K562 (cell line): Measurements from ENCODE around the gene CLSTN2. TPM values are rescaled to one million over a fixed set of nuclear protein-coding genes. Genes with fewer than 3 reads are reported as not detected.

Source experiments
- ATAC-seq: fragments of 200-7000 bp; cut with Tn5 transposase; 3 replicates; pipeline ENCODE4 v1.9.1; 2020; ENCODE audit warnings: moderate library complexity
- BruUV-seq: library from RNA; stranded (reverse); fragments of 400-500 nt; replicated peaks from 2 replicates; lab custom pipeline; 2021; lab: Mats Ljungman, UMichigan
- CTCF ChIA-PET: fragments of 300-600 bp; formaldehyde crosslinking; extraction: SDS; loops from one replicate; lab custom pipeline; 2021; ENCODE audit warnings: low intra/inter-chr PET ratio; lab: Yijun Ruan, JAX
- POLR2A ChIA-PET: fragments of 300-600, 350-650 bp; sonication (Branson Sonifier 250); formaldehyde crosslinking; extraction: SDS; loops from one replicate; lab custom pipeline; 2021; ENCODE audit warnings: antibody characterized with exemption, inconsistent platforms; lab: Yijun Ruan, JAX
- DNase-seq, 4 experiments: peaks; one replicate each; pipeline versions ENCODE4 v3.0.0 to v3.0.0-alpha.2; 2011 to 2018; ENCODE audit warnings: low spot score in 3 of 4, mixed read lengths in 3 of 4; ENCODE audit errors: extremely low read depth in 1 of 4
- FAIRE-seq: peaks from 2 replicates; lab custom pipeline; 2011; peaks lifted over from hg19 to GRCh38; lab: Jason Lieb, UNC
- H2AFZ ChIP-seq: 2 replicates; pipeline ENCODE4 v1.6.0; 2011; ENCODE audit warnings: low read depth, low read length, control low read depth, inconsistent platforms
- H3K27ac ChIP-seq: fragments of 200-600 bp; 3 replicates; pipeline ENCODE4 v1.8.0; 2011; ENCODE audit warnings: low read depth, mild to moderate bottlenecking, control low read depth, inconsistent platforms, low read length, moderate library complexity, mixed read lengths; ENCODE audit errors: extremely low read depth
- H3K27me3 ChIP-seq, 2 experiments: fragments of 300-600 bp in 1 of 2; 2 replicates in 1 of 2; 3 replicates in 1 of 2; pipeline versions ENCODE4 v1.6.0 to v1.8.0; 2011; ENCODE audit warnings: inconsistent platforms in 2 of 2, low read length in 2 of 2, mild to moderate bottlenecking in 1 of 2, mixed read lengths in 1 of 2, moderate library complexity in 1 of 2; ENCODE audit not compliant: control insufficient read depth in 2 of 2, insufficient read depth in 2 of 2
- H3K36me3 ChIP-seq: fragments of 300-600 bp; 3 replicates; pipeline ENCODE4 v1.8.0; 2011; ENCODE audit warnings: mild to moderate bottlenecking, low read length, inconsistent platforms; ENCODE audit not compliant: control insufficient read depth, insufficient read depth
- H3K4me1 ChIP-seq, 2 experiments: fragments of 200-600 bp in 1 of 2; replicated peaks in 1 of 2; 2 replicates in 1 of 2; 3 replicates in 1 of 2; pipeline versions ENCODE4 v1.5.1 to v1.8.0; 2011; ENCODE audit warnings: inconsistent platforms in 2 of 2, low read length in 2 of 2, mild to moderate bottlenecking in 1 of 2, mixed read lengths in 1 of 2, moderate library complexity in 1 of 2; ENCODE audit not compliant: control insufficient read depth in 2 of 2, insufficient read depth in 2 of 2
- H3K4me2 ChIP-seq: 2 replicates; pipeline ENCODE4 v1.6.1; 2011; ENCODE audit warnings: low read length, control low read depth, inconsistent platforms, mixed read lengths; ENCODE audit not compliant: insufficient read depth
- H3K4me3 ChIP-seq: fragments of 200-600 bp; sonication (generic), shearing (Covaris generic); 2 replicates; pipeline ENCODE4 v1.5.1; 2016; ENCODE audit warnings: control low read depth, inconsistent platforms
- H3K79me2 ChIP-seq: fragments of 200-600 bp; 3 replicates; pipeline ENCODE4 v1.8.0; 2011; ENCODE audit warnings: low read length, inconsistent platforms; ENCODE audit not compliant: control insufficient read depth, insufficient read depth
- H3K9ac ChIP-seq, 2 experiments: 2 replicates each; pipeline versions ENCODE4 v1.6.0 to v1.6.1; 2011; ENCODE audit warnings: low read depth in 2 of 2, low read length in 2 of 2, control low read depth in 1 of 2, inconsistent platforms in 1 of 2, mild to moderate bottlenecking in 1 of 2, mixed read lengths in 1 of 2; ENCODE audit not compliant: insufficient read depth in 1 of 2
- H3K9me1 ChIP-seq: one replicate; pipeline ENCODE4 v1.6.0; 2011; ENCODE audit warnings: inconsistent platforms, mild to moderate bottlenecking, low read length, moderate library complexity; ENCODE audit not compliant: control insufficient read depth, insufficient read depth
- H3K9me3 ChIP-seq: replicated peaks from 2 replicates; pipeline ENCODE4 v1.5.1; 2011; ENCODE audit warnings: low read depth, low read length, inconsistent platforms; ENCODE audit not compliant: control insufficient read depth, insufficient read depth
- H4K20me1 ChIP-seq: replicated peaks from 2 replicates; pipeline ENCODE4 v1.6.1; 2011; ENCODE audit warnings: low read length, inconsistent platforms, mixed read lengths; ENCODE audit not compliant: control insufficient read depth, insufficient read depth
- CBFB ChIP-seq: sonication (generic); formaldehyde crosslinking; IDR thresholded peaks from 2 replicates; pipeline ENCODE4 v1.4.0; 2020; ENCODE audit warnings: mild to moderate bottlenecking, missing genetic modification reagents
- GTF2B ChIP-seq: IDR thresholded peaks from 2 replicates; pipeline ENCODE4 v1.6.1; 2011; ENCODE audit not compliant: insufficient read length; ENCODE audit errors: extremely low read depth
- HMBOX1 ChIP-seq: sonication (generic); IDR thresholded peaks from 2 replicates; pipeline ENCODE4 v1.6.1; 2016
- JUNB ChIP-seq: fragments of 450-650 bp; formaldehyde crosslinking; conservative IDR thresholded peaks from 2 replicates; pipeline ENCODE4 v1.4.0; 2020; ENCODE audit warnings: mild to moderate bottlenecking
- PKNOX1 ChIP-seq: fragments of 450-650 bp; IDR thresholded peaks from 2 replicates; pipeline ENCODE4 v1.6.1; 2016
- POLR2H ChIP-seq: IDR thresholded peaks from 2 replicates; pipeline ENCODE4 v1.6.1; 2016; ENCODE audit warnings: missing genetic modification characterization, low read depth, mild to moderate bottlenecking, control low read depth, missing compliant biosample characterization, moderate library complexity
- SIX5 ChIP-seq, 2 experiments: IDR thresholded peaks; 2 replicates each; pipeline ENCODE4 v1.6.1; 2011; ENCODE audit warnings: low read length in 2 of 2, borderline replicate concordance in 1 of 2, low read depth in 1 of 2, mild to moderate bottlenecking in 1 of 2, moderate library complexity in 1 of 2; ENCODE audit not compliant: insufficient read depth in 1 of 2
- TCF7 ChIP-seq: sonication (generic); IDR thresholded peaks from 2 replicates; pipeline ENCODE4 v1.6.1; 2016; ENCODE audit warnings: antibody characterized with exemption, borderline replicate concordance
- THRAP3 ChIP-seq: fragments of 450-650 bp; IDR thresholded peaks from 2 replicates; pipeline ENCODE4 v1.6.1; 2016; ENCODE audit warnings: mild to moderate bottlenecking, inconsistent platforms, borderline replicate concordance
- ZNF121 ChIP-seq: sonication (generic); formaldehyde crosslinking; conservative IDR thresholded peaks from 2 replicates; pipeline ENCODE4 v1.8.0; 2022; ENCODE audit warnings: missing genetic modification reagents
- ZNF263 ChIP-seq: sonication (generic); formaldehyde crosslinking; IDR thresholded peaks from 2 replicates; pipeline ENCODE4 v1.8.0; 2022; ENCODE audit warnings: mild to moderate bottlenecking, missing genetic modification reagents, borderline replicate concordance
- ZNF347 ChIP-seq: fragments of 450-650 bp; formaldehyde crosslinking; IDR thresholded peaks from 2 replicates; pipeline ENCODE4 v1.4.0; 2020; ENCODE audit warnings: low read depth, mild to moderate bottlenecking, moderate library complexity
- ZNF589 ChIP-seq: fragments of 200-800 bp; sonication (Bioruptor generic); IDR thresholded peaks from 2 replicates; pipeline ENCODE4 v1.6.1; 2016; ENCODE audit warnings: low read depth, missing genetic modification characterization, missing compliant biosample characterization
- ZNF79 ChIP-seq: fragments of 250-450 bp; sonication (Bioruptor Pico); IDR thresholded peaks from 2 replicates; pipeline ENCODE4 v1.4.0; 2020; ENCODE audit warnings: low read depth, mild to moderate bottlenecking, moderate library complexity
- WGBS: fragments of 100-300 bp; shearing (Covaris generic); methylation state at CpG from one replicate; pipeline ENCODE4 v1.1.6; 2016; ENCODE audit warnings: low coverage, mixed read lengths; ENCODE audit not compliant: insufficient coverage; ENCODE audit errors: missing lambda C conversion rate; 5-methylcytosine and 5-hydroxymethylcytosine counted together
- in situ Hi-C: fragments of 300-500 bp; cut with MboI; formaldehyde crosslinking; loops from 4 replicates; pipeline ENCODE4 v1.15.0; 2018; ENCODE audit warnings: inconsistent platforms, mixed read lengths
- intact Hi-C: fragments of 100-400 bp; cut with micrococcal nuclease; formaldehyde crosslinking; loops from 2 replicates; pipeline ENCODE4 v1.14.2; 2022
- polyA plus RNA-seq, 8 experiments: library from polyadenylated mRNA; depleted of rRNA in 4 of 8; stranded (reverse) in 5 of 8; unstranded in 3 of 8; fragments of >200 nt; fragmentation: Nextera tagmentation in 2 of 8; fragmentation: Illumina TruSeq in 1 of 8; extraction: Ambion mirVana in 2 of 8; extraction: Trizol in 1 of 8; gene quantifications; 2 replicates each; pipeline versions ENCODE4 v1.2.1 to v1.2.3, GENCODE V29; 2011 to 2014; ENCODE audit warnings: inconsistent platforms in 1 of 8, missing spikeins in 1 of 8
- total RNA-seq, 7 experiments: library from RNA; depleted of rRNA in 6 of 7; stranded (reverse); fragments of >200 nt in 6 of 7; fragmentation: Illumina TruSeq in 2 of 7; extraction: Trizol in 2 of 7; gene quantifications; 2 replicates each; pipeline versions ENCODE4 v1.2.1 to v1.2.3, GENCODE V29; 2011 to 2021; ENCODE audit warnings: low replicate concordance in 1 of 7

CLSTN2 gene
- total and polyA plus RNA-seq, 9 of the 15 experiments (the other 6 are each of a cell fraction or from before 2014, with no cell fraction given), result 0.02 to 0.04 (median 0.04) TPM; not detected in 6

GRCh38 chr3:140223631-140224030 is 288.6 kb downstream of the CLSTN2 start:
- Histone ChIP-seq H3K9me3 (no peaks in the 10 kb centered on the region), H3K4me1 (no peaks in the 10 kb centered on the region), H3K9me1 (no peaks in the 10 kb centered on the region), H3K79me2 (no peaks in the 10 kb centered on the region), H3K4me2 (no peak overlapping the region), H2AFZ (no peak overlapping the region), H3K27me3 (no peaks in the 10 kb centered on the region), H3K9ac (no peak overlapping the region), H3K4me3 (no peak overlapping the region), H4K20me1 (no peaks in the 10 kb centered on the region), H3K36me3 (no peaks in the 10 kb centered on the region), H3K27ac (no peak overlapping the region)
- DNase-seq, result no peak
- intact Hi-C loops, result no loop called here
- no peak for ATAC-seq
- FAIRE-seq, result no peak
- WGBS, result 0% methylated on average over 2 of the region's 2 CpGs
- in situ Hi-C loops, result no loop called here
- no TSS peak for BruUV-seq
- ChIA-PET POLR2A (interaction anchor here (1.1 kb wide), 1 partner anchor 13 kb away, joined by 3 read pairs; no protein-coding TSS in a partner anchor), CTCF (no interaction called here)
- TF ChIP-seq PKNOX1 (no peak), HMBOX1 (no peak), ZNF263 (CRISPR knock-in tag) (no peak), ZNF589 (CRISPR knock-in tag) (no peak), POLR2H (tag) (no peak), ZNF79 (no peak), SIX5 (IDR thresholded peaks at IDR 0.05; ENCODE audit: borderline replicate concordance in 1 of 2, insufficient read depth in 1 of 2, low read depth in 1 of 2, low read length in 2 of 2) (no peak), CBFB (CRISPR knock-in tag) (no peak), GTF2B (no peak), JUNB (no peak), ZNF347 (CRISPR knock-in tag) (no peak), TCF7 (no peak), ZNF121 (CRISPR knock-in tag) (no peak), THRAP3 (no peak)
